Nephron (organoid): Measurements from ENCODE around the gene SSNA1.

Experiments used
- H3K27ac Mint-ChIP-seq, 3 experiments: 2 replicates each; pipeline ENCODE4 v1.8.0; 2020; ENCODE audit warnings: mixed read lengths in 3 of 3, mild to moderate bottlenecking in 2 of 3, moderate library complexity in 1 of 3
- H3K27me3 Mint-ChIP-seq: 2 replicates; pipeline ENCODE4 v1.8.0; 2021; ENCODE audit warnings: low read depth, mild to moderate bottlenecking, moderate library complexity, mixed read lengths
- H3K36me3 Mint-ChIP-seq: 2 replicates; pipeline ENCODE4 v1.8.0; 2020; ENCODE audit warnings: low read depth, mixed read lengths
- H3K4me1 Mint-ChIP-seq: 2 replicates; pipeline ENCODE4 v1.8.0; 2020; ENCODE audit warnings: mixed read lengths
- H3K4me3 Mint-ChIP-seq, 3 experiments: 2 replicates each; pipeline ENCODE4 v1.8.0; 2020; ENCODE audit warnings: mild to moderate bottlenecking in 3 of 3, mixed read lengths in 3 of 3, moderate library complexity in 2 of 3
- H3K9me3 Mint-ChIP-seq: 2 replicates; pipeline ENCODE4 v1.8.0; 2020; ENCODE audit warnings: mixed read lengths
- CTCF ChIP-seq, 3 experiments: fragments of 200-600 bp; sonication (generic); IDR thresholded peaks; one replicate each; pipeline ENCODE4 v1.5.0; 2021; ENCODE audit warnings: antibody characterized with exemption in 3 of 3; ENCODE audit not compliant: unreplicated experiment in 3 of 3

Gene SSNA1

GRCh38 chr9:137167277-137167746, 21.2 kb upstream of the SSNA1 start:
- Mint-ChIP-seq H3K9me3 (no peaks in the 10 kb centered on the region), H3K27ac (no peak overlapping the region), H3K27me3 (peaks cover 87% of the 10 kb centered on the region), H3K4me1 (no peaks in the 10 kb centered on the region), H3K36me3 (no peaks in the 10 kb centered on the region), H3K4me3 (peak overlapping the region in 1 of 3 experiments; percentile 41)
- TF ChIP-seq CTCF (IDR thresholded peaks at IDR 0.05; ENCODE audit: unreplicated experiment in 3 of 3): no peak

GRCh38 chr9:137167747-137168572, 20.5 kb upstream of the SSNA1 start:
- Mint-ChIP-seq H3K36me3 (no peaks in the 10 kb centered on the region), H3K27ac (no peak overlapping the region), H3K4me3 (peak overlapping the region in 2 of 3 experiments; percentile 54 to 61), H3K9me3 (no peaks in the 10 kb centered on the region), H3K4me1 (no peaks in the 10 kb centered on the region), H3K27me3 (peaks cover 87% of the 10 kb centered on the region)
- no peak for TF ChIP-seq CTCF (IDR thresholded peaks at IDR 0.05; ENCODE audit: unreplicated experiment in 3 of 3)

- H3K36me3 Mint-ChIP-seq: no peaks in the 10 kb centered on the region
- peak overlapping the region in 1 of 3 experiments; percentile 47 for H3K4me3 Mint-ChIP-seq
- H3K27me3 Mint-ChIP-seq: peaks cover 87% of the 10 kb centered on the region
- no peaks in the 10 kb centered on the region for H3K9me3 Mint-ChIP-seq
- TF ChIP-seq CTCF (IDR thresholded peaks at IDR 0.05; ENCODE audit: unreplicated experiment in 3 of 3): no peak
- H3K27ac Mint-ChIP-seq: no peak overlapping the region
- no peaks in the 10 kb centered on the region for H3K4me1 Mint-ChIP-seq
Measured at GRCh38 chr9:137168573-137168903, 19.9 kb upstream of the SSNA1 start.

- H3K9me3 Mint-ChIP-seq: no peaks in the 10 kb centered on the region
Measured at GRCh38 chr9:137168904-137169856, 19.3 kb upstream of the SSNA1 start.

GRCh38 chr9:137169896-137170358, 18.5 kb upstream of the SSNA1 start, which contains the start of gene LRRC26:
Gene LRRC26 (minus strand): TSS chr9:137170051. CDS start chr9:137169943, 108 bp downstream.
- no peak for TF ChIP-seq CTCF (IDR thresholded peaks at IDR 0.05; ENCODE audit: unreplicated experiment in 3 of 3)
- Mint-ChIP-seq H3K4me1 (no peaks in the 10 kb centered on the region), H3K36me3 (no peaks in the 10 kb centered on the region), H3K27ac (no peak within 1 kb of the TSS), H3K27me3 (peaks cover 77% of the 10 kb centered on the region), H3K9me3 (no peaks in the 10 kb centered on the region), H3K4me3 (peak within 1 kb of the TSS; percentile 48 to 57 (median 52))

More at GRCh38 chr9:137168904-137169856, 19.3 kb upstream of the SSNA1 start:
- no peak for TF ChIP-seq CTCF (IDR thresholded peaks at IDR 0.05; ENCODE audit: unreplicated experiment in 3 of 3)
- Mint-ChIP-seq H3K27me3 (peaks cover 84% of the 10 kb centered on the region), H3K27ac (no peak overlapping the region), H3K4me3 (peak overlapping the region; percentile 48 to 57 (median 52)), H3K36me3 (no peaks in the 10 kb centered on the region), H3K4me1 (no peaks in the 10 kb centered on the region)
